ENCODE measurements around the gene XKR8.

GRCh38 chr1:27954186-27954585, 5.6 kb upstream of the XKR8 start:
- no peak for TF ChIP-seq CTCF (conservative IDR thresholded peaks at IDR 0.05; ENCODE audit: low read depth, low read length)
- TF ChIP-seq RFX5 (IDR thresholded peaks at IDR 0.05; ENCODE audit: low read depth, low read length) = no peak
- no peak for TF ChIP-seq POLR2A (IDR thresholded peaks at IDR 0.05; ENCODE audit: low read depth, low read length)
- TF ChIP-seq MAFK (IDR thresholded peaks at IDR 0.05; ENCODE audit: low read depth, low read length) = no peak
- no peak for TF ChIP-seq CHD1 (IDR thresholded peaks at IDR 0.05; ENCODE audit: low read depth, low read length)
- no peak for TF ChIP-seq RAD21 (IDR thresholded peaks at IDR 0.05; ENCODE audit: low read length)
- no peak for TF ChIP-seq BHLHE40 (IDR thresholded peaks at IDR 0.05; ENCODE audit: low read depth, low read length)
- TF ChIP-seq MXI1 (IDR thresholded peaks at IDR 0.05; ENCODE audit: borderline replicate concordance, low read depth, low read length) = no peak
- TF ChIP-seq MAZ (IDR thresholded peaks at IDR 0.05; ENCODE audit: borderline replicate concordance, low read depth, low read length) = no peak
- no peak for TF ChIP-seq CEBPB (IDR thresholded peaks at IDR 0.05; ENCODE audit: low read depth, low read length)
- no peak for TF ChIP-seq USF2 (IDR thresholded peaks at IDR 0.05; ENCODE audit: low read depth, low read length)
- no peak for TF ChIP-seq FOS (IDR thresholded peaks at IDR 0.05; ENCODE audit: low read depth, low read length)
- TF ChIP-seq ELK1 (IDR thresholded peaks at IDR 0.05; ENCODE audit: borderline replicate concordance, low read depth, low read length) = no peak

Measured in IMR-90 (cell line).